ENCODE results near the gene ANKRD29. TPM values are rescaled to one million over a fixed set of nuclear protein-coding genes. Genes with fewer than 3 reads are reported as not detected.

The ANKRD29 gene
- total RNA-seq, 1 donor from 2014 or later, result 0.50 TPM

- Mint-ChIP-seq H3K4me3 (ENCODE audit: unreplicated experiment) (peak overlapping the region; percentile 51), H3K4me1 (ENCODE audit: low read depth) (peaks cover 10% of the 10 kb centered on the region), H3K27ac (ENCODE audit: unreplicated experiment) (no peak overlapping the region), H3K27me3 (ENCODE audit: low read depth) (peaks cover 30% of the 10 kb centered on the region), H3K36me3 (ENCODE audit: low read depth) (no peaks in the 10 kb centered on the region), H3K9me3 (ENCODE audit: low read depth) (no peaks in the 10 kb centered on the region)
- TF ChIP-seq CTCF (IDR thresholded peaks at IDR 0.05), result peak; percentile 18
- peak; percentile 86 for DNase-seq (ENCODE audit: low spot score)
Observed at GRCh38 chr18:23689616-23690504, 27.1 kb upstream of the ANKRD29 start.

GRCh38 chr18:23689031-23689615 lies 26.4 kb upstream of the ANKRD29 start, which contains the start of gene LAMA3:
LAMA3 (plus strand) TSS chr18:23689453; CDS start chr18:23689684, 231 bp downstream.
- peak within 1 kb of the TSS; percentile 62 for H3K4me3 Mint-ChIP-seq (ENCODE audit: unreplicated experiment)
- no peaks in the 10 kb centered on the region for H3K36me3 Mint-ChIP-seq (ENCODE audit: low read depth)
- no peak within 1 kb of the TSS for H3K27ac Mint-ChIP-seq (ENCODE audit: unreplicated experiment)
- DNase-seq (ENCODE audit: low spot score), result no peak
- TF ChIP-seq CTCF (IDR thresholded peaks at IDR 0.05), result peak; percentile 56
- H3K9me3 Mint-ChIP-seq (ENCODE audit: low read depth), result no peaks in the 10 kb centered on the region
- H3K27me3 Mint-ChIP-seq (ENCODE audit: low read depth), result peaks cover 32% of the 10 kb centered on the region
- peaks cover 16% of the 10 kb centered on the region for H3K4me1 Mint-ChIP-seq (ENCODE audit: low read depth)

- H3K4me1 Mint-ChIP-seq (ENCODE audit: low read depth), result peaks cover 16% of the 10 kb centered on the region
- H3K9me3 Mint-ChIP-seq (ENCODE audit: low read depth), result no peaks in the 10 kb centered on the region
- H3K4me3 Mint-ChIP-seq (ENCODE audit: unreplicated experiment), result no peak overlapping the region
- no peak for TF ChIP-seq CTCF (IDR thresholded peaks at IDR 0.05)
- no peak for DNase-seq (ENCODE audit: low spot score)
- H3K27ac Mint-ChIP-seq (ENCODE audit: unreplicated experiment), result no peak overlapping the region
- peaks cover 36% of the 10 kb centered on the region for H3K27me3 Mint-ChIP-seq (ENCODE audit: low read depth)
- H3K36me3 Mint-ChIP-seq (ENCODE audit: low read depth), result no peaks in the 10 kb centered on the region
Observed at GRCh38 chr18:23688528-23688927, 25.8 kb upstream of the ANKRD29 start.

- H3K36me3 Mint-ChIP-seq (ENCODE audit: low read depth), result peaks cover 2% of the 10 kb centered on the region
- peaks cover 13% of the 10 kb centered on the region for H3K4me1 Mint-ChIP-seq (ENCODE audit: low read depth)
- H3K27ac Mint-ChIP-seq (ENCODE audit: unreplicated experiment), result no peak overlapping the region
- H3K27me3 Mint-ChIP-seq (ENCODE audit: low read depth), result peaks cover 56% of the 10 kb centered on the region
- TF ChIP-seq CTCF (IDR thresholded peaks at IDR 0.05), result no peak
- H3K9me3 Mint-ChIP-seq (ENCODE audit: low read depth), result no peaks in the 10 kb centered on the region
- H3K4me3 Mint-ChIP-seq (ENCODE audit: unreplicated experiment), result no peak overlapping the region
- no peak for DNase-seq (ENCODE audit: low spot score)
Observed at GRCh38 chr18:23684515-23685197, 21.9 kb upstream of the ANKRD29 start.

GRCh38 chr18:23683671-23684070 lies 21.0 kb upstream of the ANKRD29 start:
- no peak for TF ChIP-seq CTCF (IDR thresholded peaks at IDR 0.05)

More at GRCh38 chr18:23683671-23684070, 21.0 kb upstream of the ANKRD29 start:
- no peak overlapping the region for H3K4me3 Mint-ChIP-seq (ENCODE audit: unreplicated experiment)
- H3K27me3 Mint-ChIP-seq (ENCODE audit: low read depth), result peaks cover 60% of the 10 kb centered on the region
- H3K9me3 Mint-ChIP-seq (ENCODE audit: low read depth), result no peaks in the 10 kb centered on the region
- H3K27ac Mint-ChIP-seq (ENCODE audit: unreplicated experiment), result no peak overlapping the region
- DNase-seq (ENCODE audit: low spot score), result no peak
- H3K4me1 Mint-ChIP-seq (ENCODE audit: low read depth), result peaks cover 9% of the 10 kb centered on the region
- peaks cover 4% of the 10 kb centered on the region for H3K36me3 Mint-ChIP-seq (ENCODE audit: low read depth)

All from chondrocyte (in vitro differentiated cells).